ENCODE measurements around the gene SNIP1. TPM values are rescaled to one million over a fixed set of nuclear protein-coding genes. Genes with fewer than 3 reads are reported as not detected.

Gene SNIP1
- total and polyA plus RNA-seq, 2 experiments from 2014 or later = 7.0 to 11.4 TPM

- Histone ChIP-seq H3K4me3 (no peak overlapping the region), H3K9me2 (ENCODE audit: insufficient read depth) (no peaks in the 10 kb centered on the region), H4K20me1 (replicated peaks; ENCODE audit: insufficient read depth) (no peaks in the 10 kb centered on the region; the same call in 1 of the 2 replicates), H3K4me2 (no peak overlapping the region), H3K27ac (ENCODE audit: low read depth) (no peak overlapping the region), H3K4me1 (ENCODE audit: insufficient read depth) (no peaks in the 10 kb centered on the region), H2AFZ (no peak overlapping the region), H3F3A (replicated peaks; ENCODE audit: low read depth) (no peaks in the 10 kb centered on the region), H3K36me3 (ENCODE audit: insufficient read depth) (peaks cover 11% of the 10 kb centered on the region; the same call in 1 of the 2 replicates), H3K27me3 (ENCODE audit: insufficient read depth) (no peaks in the 10 kb centered on the region), H3K79me2 (replicated peaks; ENCODE audit: insufficient read depth) (no peaks in the 10 kb centered on the region; the same call in 1 of the 2 replicates)
- no peak for DNase-seq (ENCODE audit: low spot score)
- no peak for ATAC-seq
- Mint-ChIP-seq H3K4me3 (no peak overlapping the region), H3K27ac (no peak overlapping the region), H3K36me3 (ENCODE audit: low read depth) (peaks cover 40% of the 10 kb centered on the region), H3K9me3 (no peaks in the 10 kb centered on the region), H3K27me3 (ENCODE audit: insufficient read depth, low read depth, poor library complexity) (peaks cover 4% of the 10 kb centered on the region), H3K4me1 (no peaks in the 10 kb centered on the region)
- no peak for TF ChIP-seq CTCF (conservative IDR thresholded peaks at IDR 0.05; ENCODE audit: low read depth in 2 of 2)
- TF ChIP-seq JUNB (IDR thresholded peaks at IDR 0.05; ENCODE audit: unreplicated experiment) = no peak
- TF ChIP-seq REST (IDR thresholded peaks at IDR 0.05; ENCODE audit: unreplicated experiment) = no peak
- TF ChIP-seq CREB1 (CRISPR knock-in tag; IDR thresholded peaks at IDR 0.05; ENCODE audit: low read depth) = no peak
- TF ChIP-seq ZNF462 (CRISPR knock-in tag; IDR thresholded peaks at IDR 0.05) = no peak
- no peak for TF ChIP-seq ETS1 (IDR thresholded peaks at IDR 0.05)
- no peak for TF ChIP-seq EZH2phosphoT487 (IDR thresholded peaks at IDR 0.05; ENCODE audit: unreplicated experiment)
- no peak for TF ChIP-seq POLR2AphosphoS5 (IDR thresholded peaks at IDR 0.05; ENCODE audit: low read depth)
- no peak for TF ChIP-seq EZH2 (IDR thresholded peaks at IDR 0.05; ENCODE audit: low read depth, unreplicated experiment)
- no peak for TF ChIP-seq ZNF114 (CRISPR knock-in tag; IDR thresholded peaks at IDR 0.05)
- TF ChIP-seq STAT1 (IDR thresholded peaks at IDR 0.05; ENCODE audit: unreplicated experiment) = no peak
- TF ChIP-seq NANOG (IDR thresholded peaks at IDR 0.05; ENCODE audit: borderline replicate concordance) = no peak
- no peak for TF ChIP-seq ZNF331 (CRISPR knock-in tag; IDR thresholded peaks at IDR 0.05; ENCODE audit: low read depth)
Measured at GRCh38 chr1:37501661-37502060, 52.4 kb downstream of the SNIP1 start.

Measured in GM23338 (cell line).